GM12801 (cell line): ENCODE measurements around the gene HUS1B.

ENCODE experiments used
- TF ChIP-seq, protein P1 (sequence below): IDR thresholded peaks from one replicate; pipeline ENCODE4 v1.5.1; 2011; ENCODE audit warnings: control low read depth; ENCODE audit not compliant: insufficient read length; ENCODE audit errors: extremely low read depth

HUS1B gene

DNA sequence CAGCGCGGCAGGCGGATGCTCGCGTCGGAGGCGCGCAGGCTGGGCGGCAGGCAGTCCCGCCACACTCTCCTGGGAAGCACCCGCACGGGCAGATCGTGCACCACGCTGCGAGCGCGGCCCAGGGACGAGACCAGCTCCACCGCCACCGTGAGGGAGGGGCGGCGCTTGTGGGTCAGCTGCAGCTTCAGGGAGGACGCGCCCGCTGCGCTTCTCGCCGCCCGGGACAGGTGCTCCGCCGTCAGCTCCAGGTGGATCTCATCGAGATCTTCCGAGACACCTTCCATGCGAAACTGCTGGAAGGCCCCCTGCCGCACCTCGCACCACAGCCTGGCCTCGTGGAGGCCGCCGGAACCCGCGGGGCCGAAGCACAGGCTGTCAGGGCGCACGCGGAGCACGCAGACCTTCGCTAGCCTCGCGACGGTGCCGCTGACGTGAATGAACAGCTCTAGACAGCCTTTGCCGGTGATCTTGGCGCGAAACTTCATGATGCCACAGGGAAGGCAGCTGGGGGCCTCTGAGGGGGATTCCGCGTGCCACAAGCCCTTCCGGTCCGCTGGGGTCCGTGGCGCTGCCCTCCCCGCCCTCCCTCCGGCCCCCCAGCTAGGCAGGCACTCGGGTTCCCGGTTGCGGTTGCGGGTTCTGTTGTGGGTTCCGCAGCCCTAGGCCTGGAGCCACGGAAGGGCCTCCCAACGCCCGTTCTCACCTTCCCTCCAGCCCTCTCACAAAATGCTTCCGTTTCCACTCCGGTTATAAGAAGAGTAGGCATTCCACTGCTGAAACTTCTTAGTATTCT lies at the start of gene HUS1B:
Gene HUS1B, minus strand, starts transcription at position 641 of the 793 bp plus-strand sequence. Its CDS starts 156 bp downstream, at position 485.
- TF ChIP-seq, protein P1, sequence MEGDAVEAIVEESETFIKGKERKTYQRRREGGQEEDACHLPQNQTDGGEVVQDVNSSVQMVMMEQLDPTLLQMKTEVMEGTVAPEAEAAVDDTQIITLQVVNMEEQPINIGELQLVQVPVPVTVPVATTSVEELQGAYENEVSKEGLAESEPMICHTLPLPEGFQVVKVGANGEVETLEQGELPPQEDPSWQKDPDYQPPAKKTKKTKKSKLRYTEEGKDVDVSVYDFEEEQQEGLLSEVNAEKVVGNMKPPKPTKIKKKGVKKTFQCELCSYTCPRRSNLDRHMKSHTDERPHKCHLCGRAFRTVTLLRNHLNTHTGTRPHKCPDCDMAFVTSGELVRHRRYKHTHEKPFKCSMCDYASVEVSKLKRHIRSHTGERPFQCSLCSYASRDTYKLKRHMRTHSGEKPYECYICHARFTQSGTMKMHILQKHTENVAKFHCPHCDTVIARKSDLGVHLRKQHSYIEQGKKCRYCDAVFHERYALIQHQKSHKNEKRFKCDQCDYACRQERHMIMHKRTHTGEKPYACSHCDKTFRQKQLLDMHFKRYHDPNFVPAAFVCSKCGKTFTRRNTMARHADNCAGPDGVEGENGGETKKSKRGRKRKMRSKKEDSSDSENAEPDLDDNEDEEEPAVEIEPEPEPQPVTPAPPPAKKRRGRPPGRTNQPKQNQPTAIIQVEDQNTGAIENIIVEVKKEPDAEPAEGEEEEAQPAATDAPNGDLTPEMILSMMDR = no peak

DNA sequence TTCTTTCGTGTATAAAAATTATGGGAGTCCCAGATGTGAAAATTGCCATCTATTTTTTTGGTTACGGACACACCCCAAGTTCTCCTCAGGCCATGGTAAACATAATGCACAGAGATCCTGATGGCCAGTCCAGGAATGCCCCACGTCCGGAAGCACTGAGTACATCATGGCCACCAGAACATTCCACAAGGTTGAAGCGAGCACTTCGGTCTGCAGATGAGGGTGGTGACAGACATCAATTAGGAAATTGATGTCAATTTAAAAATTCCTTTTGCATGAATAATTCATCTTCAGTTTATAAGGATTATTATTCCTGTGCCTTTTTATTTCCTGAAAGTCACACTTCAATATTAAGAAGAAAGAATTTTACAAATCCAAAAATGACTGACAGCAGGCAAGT lies 49.2 kb upstream of the HUS1B start:
- TF ChIP-seq, protein P1 = no peak

DNA sequence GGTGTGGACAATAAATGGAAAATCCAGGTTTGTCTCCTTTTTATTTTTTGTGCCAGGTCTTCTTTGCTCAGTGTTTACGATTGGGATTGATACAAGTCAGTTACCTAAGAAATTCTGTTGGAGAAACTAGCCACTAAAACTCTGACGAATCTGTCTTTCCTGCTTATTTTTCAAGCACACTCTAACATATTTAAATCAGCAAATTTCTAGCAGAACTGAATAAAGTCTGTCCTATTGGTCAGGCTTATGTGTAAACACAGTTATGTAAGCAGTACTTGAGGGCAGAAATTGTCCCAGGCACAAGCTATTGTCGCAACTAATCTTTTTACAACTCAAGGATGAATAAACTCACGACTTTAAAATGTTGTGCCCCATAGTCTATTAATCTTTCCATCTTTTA lies 48.1 kb upstream of the HUS1B start:
- TF ChIP-seq, protein P1 = no peak

DNA sequence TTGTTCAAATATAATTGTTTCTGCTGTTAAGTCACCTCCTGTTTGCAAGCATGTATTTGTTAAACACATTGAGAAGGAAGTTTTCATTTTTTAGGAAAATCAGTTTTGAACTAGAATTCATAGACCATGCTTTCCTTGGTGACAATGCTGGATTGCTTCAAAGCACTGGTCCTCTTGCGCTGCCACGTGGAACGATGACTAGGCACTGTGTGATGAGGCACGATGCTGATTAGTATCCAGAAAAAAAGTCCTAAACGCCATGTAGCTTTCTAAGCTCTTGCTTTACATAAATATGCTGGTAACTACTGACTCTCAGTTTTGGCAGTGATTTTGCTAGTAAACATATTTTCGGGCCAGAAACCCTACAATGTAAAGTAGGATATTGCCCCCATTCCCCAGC lies 47.1 kb upstream of the HUS1B start:
- TF ChIP-seq, protein P1 = no peak

DNA sequence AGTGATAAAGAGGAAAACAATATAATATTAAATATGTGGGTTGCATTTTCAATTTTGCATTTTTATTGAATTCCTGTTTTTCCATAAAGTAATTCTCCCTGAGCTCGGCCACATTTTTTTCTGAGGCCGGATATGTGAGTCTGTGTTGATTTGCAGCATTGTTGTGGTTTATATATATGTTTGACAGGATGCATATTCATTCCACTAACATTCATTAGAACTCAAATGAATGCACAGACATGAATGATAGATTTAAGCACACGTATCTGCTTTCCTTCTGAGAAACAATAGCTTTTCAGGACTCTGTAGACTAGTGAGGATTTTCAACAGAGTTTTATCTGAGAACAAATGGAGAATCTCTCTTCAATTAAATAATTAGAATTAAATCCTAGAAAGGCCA lies 46.7 kb upstream of the HUS1B start:
- TF ChIP-seq, protein P1 = no peak

DNA sequence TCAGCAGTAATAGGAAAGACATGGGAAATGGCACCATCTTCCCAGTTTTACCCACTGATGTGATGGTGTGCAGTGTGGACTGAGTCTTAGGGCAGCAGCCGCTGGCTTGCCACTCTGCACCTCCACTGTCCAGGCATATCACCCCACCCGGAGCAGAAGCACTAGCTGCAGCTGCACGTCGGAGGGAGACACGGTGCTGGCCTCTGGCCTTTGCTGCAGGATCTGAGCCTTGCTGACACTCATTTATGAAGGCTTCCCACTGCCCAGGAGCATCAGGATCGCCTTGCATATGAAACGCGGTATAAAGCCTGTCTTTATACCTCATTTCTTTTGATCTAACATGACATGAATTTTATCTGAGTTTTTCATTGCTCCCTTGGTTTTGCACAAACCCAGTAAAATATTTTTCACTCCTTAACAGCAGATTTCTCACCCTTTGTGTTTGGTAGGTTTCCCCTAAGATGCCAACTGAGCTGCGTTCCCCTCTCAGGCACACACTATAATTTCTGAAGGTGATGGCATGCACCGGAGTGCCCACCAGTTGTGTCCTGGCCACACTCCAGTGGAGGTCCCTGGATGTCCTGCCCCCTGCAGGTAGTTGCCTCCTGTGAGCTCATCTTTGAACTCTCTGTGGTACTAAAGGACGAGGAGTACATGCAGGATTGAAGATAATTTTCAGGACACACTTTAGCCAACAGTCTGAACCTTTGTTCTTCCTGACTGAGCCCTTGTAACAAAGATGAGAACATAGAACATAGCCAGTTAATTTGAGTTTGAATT lies 45.0 kb upstream of the HUS1B start:
- TF ChIP-seq, protein P1 = no peak

DNA sequence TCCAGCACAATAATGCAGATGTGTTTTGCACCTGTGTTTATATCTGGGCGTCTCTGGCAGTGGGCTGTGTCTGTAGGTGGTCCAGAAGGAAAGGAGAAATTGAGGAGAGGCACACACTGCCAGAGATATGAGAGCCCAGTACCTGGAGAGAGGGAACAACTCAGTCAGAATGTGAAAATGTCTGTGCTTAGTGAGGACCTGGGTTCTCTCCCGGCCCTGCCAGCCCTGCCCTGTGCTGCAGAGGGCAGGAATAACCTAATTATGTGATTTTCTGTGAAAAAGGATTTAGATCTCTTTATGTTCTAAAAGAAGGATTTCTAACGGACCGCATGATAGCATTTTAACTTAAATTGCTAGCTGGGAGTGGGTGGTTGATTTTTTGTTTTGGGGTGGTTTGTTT lies 44.3 kb upstream of the HUS1B start:
- TF ChIP-seq, protein P1 = no peak
